Stimulated activated CD8-positive, alpha-beta memory T cell treated with anti-CD3 and anti-CD28 coated beads, Interleukin-12 subunit alpha, Interleukin-12 subunit beta, amount 100 ng/mL, for 24 hours (primary cell): ENCODE results near the gene RELB.

ENCODE experiments used
- DNase-seq: peaks from one replicate; pipeline ENCODE4 v3.0.0-alpha.2; 2020; ENCODE audit errors: extremely low read depth

Gene RELB

DNA sequence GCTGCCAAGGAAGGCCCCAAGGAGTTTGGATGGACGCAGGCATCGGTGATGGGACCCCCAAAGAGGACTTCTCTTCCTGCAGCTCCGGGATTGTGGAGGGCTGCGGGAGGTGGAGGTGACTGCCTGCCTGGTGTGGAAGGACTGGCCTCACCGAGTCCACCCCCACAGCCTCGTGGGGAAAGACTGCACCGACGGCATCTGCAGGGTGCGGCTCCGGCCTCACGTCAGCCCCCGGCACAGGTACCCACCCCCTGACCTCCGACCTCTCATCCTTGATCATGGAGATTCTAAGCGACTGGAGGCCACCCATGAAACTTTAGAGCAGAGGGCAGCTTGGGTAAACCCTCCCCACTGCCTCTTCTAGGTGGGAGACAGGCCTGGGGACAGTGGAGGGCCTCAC is 20.7 kb downstream of the RELB start:
- no peak for DNase-seq

DNA sequence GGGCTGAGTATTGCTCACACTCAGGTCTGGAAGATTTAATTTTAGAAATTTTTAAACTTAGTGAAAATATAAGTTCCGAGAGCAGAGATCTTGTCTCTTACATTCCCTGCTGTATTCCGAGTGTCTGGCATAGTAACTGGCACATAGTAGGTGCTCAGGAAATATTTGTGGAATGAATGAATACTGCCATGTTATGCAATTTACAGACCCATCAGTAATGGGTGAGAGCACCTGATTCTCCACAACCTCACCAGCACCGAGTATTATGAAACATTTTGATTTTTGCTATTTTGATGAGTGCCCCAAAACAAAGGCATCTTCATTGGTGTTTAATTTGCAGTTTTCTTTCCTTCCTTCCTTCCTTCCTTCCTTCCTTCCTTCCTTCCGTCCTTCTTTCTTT is 21.8 kb downstream of the RELB start:
- no peak for DNase-seq

DNA sequence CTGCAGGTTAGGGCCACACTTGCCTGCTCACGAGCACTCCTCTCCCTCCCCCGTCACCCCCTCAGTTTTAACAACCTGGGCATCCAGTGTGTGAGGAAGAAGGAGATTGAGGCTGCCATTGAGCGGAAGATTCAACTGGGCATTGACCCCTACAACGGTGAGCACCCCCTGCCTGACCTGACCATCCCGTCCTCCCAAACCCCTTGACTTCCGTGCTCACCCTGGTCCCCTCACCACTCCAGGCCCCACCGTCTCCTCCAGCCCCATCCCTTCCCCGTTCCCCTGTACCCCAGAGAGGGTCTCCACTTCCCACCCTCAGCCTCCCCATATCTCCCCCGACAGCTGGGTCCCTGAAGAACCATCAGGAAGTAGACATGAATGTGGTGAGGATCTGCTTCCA is 24.0 kb downstream of the RELB start:
- no peak for DNase-seq

DNA sequence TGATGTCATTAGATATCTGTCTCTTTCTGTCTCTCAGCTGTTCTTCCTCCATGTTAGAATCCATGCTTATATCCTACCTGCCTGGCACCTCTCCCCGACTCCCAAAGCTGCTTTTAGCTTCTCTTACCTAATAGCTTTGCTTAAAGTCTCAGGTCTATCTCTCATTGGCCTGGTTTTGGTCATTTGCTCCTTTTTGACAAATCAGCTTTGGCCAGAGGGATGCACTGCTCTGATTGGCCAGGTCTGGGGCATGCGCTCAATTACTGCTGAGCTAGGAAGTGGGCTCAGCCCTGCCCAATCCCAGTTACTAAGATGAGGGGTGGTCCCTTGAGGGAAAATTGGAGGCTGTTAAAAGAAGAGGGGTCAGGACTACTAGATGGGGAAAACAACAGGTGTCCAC is 26.1 kb downstream of the RELB start:
- DNase-seq: no peak

DNA sequence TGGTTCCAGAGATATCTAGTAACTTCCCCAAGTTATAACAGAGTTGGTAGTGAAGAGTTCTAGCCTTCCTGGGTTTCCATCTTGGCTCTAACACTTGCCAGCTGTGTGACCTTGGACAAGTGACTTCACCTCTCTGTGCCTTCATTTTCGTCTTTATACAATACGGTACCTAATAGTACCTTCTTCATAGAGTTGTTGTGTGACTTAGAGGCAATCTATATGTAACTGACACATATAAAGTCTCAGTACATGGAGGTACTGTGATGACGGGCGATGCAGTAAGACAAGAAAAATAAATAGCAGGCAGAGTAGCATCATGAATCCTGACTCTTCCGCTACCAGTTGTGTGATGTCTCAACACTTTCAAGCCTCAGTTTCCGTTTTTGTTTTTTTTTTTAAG is 29.6 kb downstream of the RELB start:
- no peak for DNase-seq

DNA sequence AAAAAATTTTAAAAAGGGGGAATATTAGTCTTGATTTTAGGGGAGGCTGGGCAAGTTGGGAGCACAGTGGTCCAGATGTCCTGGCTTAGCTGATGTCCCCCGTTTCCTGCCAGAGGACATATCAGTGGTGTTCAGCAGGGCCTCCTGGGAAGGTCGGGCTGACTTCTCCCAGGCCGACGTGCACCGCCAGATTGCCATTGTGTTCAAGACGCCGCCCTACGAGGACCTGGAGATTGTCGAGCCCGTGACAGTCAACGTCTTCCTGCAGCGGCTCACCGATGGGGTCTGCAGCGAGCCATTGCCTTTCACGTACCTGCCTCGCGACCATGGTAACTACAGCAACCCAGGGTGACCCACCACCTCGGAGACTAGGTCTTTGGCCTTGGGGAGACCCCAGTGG is 31.2 kb downstream of the RELB start:
- no peak for DNase-seq

DNA sequence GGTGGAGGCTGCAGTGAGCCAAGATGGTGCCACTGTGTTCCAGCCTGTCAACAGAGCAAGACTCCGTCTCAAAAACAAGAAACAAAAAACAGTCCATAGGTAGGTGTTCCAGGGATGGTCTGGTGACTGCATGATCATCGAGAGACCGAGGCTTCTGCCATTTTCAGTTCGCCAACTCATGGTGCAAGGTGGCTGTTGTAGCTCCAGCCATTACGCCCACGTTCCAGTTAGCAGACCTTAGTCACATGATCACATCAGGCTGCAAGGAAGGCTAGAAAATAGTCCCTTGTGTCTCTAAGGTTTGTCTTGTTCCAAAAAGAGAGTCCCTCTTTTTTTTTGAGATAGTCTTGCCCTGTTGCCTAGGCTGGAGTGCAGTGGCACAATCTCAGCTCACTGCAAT is 34.5 kb downstream of the RELB start:
- DNase-seq: no peak

DNA sequence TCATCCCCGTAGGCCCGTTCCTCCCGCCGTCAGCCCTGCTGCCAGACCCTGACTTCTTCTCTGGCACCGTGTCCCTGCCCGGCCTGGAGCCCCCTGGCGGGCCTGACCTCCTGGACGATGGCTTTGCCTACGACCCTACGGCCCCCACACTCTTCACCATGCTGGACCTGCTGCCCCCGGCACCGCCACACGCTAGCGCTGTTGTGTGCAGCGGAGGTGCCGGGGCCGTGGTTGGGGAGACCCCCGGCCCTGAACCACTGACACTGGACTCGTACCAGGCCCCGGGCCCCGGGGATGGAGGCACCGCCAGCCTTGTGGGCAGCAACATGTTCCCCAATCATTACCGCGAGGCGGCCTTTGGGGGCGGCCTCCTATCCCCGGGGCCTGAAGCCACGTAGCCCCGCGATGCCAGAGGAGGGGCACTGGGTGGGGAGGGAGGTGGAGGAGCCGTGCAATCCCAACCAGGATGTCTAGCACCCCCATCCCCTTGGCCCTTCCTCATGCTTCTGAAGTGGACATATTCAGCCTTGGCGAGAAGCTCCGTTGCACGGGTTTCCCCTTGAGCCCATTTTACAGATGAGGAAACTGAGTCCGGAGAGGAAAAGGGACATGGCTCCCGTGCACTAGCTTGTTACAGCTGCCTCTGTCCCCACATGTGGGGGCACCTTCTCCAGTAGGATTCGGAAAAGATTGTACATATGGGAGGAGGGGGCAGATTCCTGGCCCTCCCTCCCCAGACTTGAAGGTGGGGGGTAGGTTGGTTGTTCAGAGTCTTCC is 36.3 kb downstream of the RELB start:
- DNase-seq: no peak

DNA sequence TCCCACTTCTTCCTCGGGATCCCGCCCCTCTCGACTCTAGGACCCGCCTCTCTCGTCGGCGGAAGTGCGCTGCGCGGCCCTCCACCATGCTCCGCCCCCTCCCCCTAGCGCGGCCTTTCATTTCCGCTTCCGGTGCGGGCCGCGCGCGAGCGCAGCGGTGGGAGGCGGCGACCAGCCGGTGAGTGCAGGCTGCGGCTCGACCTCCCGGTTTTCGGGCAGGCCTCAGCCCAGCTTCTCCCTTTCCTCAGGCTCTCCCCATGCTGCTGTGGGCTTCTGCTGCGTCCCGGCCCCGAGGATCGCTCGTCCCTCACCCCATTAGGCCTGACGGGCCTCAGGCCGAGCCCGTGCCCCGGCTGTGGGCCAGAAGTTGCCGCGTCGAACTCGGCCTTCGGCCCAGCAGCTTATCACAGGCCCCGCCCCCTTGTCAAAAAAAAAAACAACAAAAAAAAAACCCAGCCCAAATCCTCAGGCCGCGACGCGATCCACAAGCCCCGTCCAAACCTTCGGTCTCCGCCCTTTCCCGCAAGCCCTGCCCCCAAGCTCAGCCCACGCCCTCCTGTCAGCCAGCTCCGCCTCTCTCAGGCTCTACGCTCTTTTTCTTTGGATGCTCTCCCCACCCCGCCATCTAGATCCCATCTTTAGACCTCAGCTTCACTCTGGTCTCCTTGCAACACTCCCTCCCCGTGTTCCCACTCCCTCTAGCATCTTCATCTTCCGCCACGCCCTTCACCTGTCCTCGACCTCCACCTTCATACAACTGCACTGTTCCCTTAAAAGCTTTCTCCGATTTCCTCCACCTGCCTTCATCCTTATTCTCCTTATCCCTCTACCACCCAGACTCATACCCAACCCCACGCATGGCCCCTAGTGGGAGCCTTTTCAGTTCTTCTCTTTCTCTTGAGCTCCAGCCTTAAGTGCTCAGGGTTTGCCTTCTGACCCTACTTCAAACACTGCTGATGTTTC is 37.9 kb downstream of the RELB start, which contains the start of gene CLASRP:
TSS of gene CLASRP (plus strand) at position 115 of the 963 bp plus-strand sequence. CDS start 1,168 bp downstream, outside the sequence.
- peak; percentile 79 for DNase-seq

DNA sequence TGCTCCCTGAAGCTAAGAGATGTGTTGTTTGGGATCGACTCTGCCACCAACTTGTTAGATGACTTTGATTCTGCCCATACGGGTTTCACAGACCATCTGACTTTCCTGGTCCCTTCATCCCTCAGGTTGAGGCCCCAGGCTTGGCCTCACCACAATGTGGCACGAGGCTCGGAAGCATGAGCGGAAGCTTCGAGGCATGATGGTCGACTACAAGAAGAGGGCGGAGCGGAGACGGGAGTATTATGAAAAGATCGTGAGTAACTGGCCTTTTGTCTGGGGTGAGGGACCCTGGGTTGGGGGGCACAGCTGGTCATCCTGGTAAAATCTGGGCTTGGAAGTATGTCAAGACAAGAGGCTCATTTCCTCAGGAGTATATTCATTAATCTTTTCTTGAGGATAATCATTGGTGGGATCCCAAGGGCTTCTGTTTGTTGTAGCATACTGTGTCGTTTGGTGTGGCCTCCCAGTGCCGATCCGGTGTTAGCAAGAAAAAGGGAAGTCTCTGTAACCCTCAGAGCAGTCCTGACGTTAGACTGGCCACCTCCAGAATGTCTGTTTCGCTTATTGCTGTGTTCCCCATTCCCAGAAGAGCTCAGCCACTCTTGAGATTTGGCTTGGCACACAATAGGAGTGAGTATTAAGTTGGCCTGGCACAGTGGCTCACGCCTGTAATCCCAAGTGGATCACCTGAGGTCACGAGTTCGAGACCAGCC is 39.0 kb downstream of the RELB start:
- DNase-seq: no peak

DNA sequence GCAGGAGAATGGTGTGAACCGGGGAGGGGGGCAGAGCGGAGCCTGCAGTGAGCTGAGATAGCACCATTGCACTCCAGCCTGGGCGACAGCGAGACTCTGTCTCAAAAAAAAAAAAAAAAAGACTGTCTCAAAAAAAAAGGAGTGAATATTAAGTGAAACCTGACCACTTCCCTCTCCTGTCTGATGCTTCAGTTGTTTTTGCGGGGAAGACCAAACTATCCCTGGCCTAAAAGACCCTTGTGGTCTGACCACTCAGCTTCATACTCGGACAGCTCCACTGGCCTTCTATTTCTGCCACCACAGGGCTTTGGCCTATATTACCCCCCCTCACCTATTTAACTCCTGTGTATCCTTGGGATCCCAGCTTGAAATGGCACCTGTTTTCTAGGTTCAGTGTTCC is 39.9 kb downstream of the RELB start:
- DNase-seq: no peak

- no peak for DNase-seq
Observed at GRCh38 chr19:45045671-45046353, 44.5 kb downstream of the RELB start.

GRCh38 chr19:45046355-45046754 is 45.1 kb downstream of the RELB start:
- DNase-seq: no peak

- DNase-seq: no peak
Observed at GRCh38 chr19:45047188-45047797, 46.0 kb downstream of the RELB start.

DNA sequence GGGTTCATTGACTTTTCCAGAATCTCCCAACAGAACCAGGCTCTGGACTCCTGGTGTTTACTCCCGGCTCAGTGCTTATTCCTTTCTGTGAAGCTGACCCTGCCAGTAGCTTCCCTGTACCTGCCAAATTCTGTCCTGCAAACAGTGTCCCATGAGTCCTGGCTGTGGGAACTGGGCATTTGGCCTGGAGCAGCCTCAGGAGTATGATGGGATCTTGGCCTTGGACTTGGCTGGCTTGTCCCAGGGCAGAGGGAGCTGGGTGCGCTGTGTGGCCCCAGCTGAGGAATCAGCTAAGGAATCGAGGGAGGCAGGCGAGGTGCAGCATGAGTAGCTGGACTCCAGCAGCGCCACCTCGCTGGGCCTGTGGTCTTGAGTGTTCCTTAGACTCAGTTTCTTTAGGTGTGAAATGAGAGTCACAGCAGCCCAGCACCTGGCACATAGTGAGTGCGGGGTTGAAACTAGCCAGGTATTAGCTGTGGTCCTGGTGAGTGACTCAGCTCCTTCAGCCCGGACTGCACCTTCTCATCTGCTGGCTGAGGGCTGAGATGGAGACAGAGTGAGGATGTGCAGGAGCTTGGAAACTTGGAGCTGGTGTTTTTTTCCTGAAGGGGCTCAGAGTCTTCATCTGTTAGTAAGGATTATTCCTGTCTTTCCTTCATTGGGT is 47.9 kb downstream of the RELB start:
- no peak for DNase-seq

- DNase-seq: no peak
Observed at GRCh38 chr19:45050036-45050435, 48.8 kb downstream of the RELB start.

DNA sequence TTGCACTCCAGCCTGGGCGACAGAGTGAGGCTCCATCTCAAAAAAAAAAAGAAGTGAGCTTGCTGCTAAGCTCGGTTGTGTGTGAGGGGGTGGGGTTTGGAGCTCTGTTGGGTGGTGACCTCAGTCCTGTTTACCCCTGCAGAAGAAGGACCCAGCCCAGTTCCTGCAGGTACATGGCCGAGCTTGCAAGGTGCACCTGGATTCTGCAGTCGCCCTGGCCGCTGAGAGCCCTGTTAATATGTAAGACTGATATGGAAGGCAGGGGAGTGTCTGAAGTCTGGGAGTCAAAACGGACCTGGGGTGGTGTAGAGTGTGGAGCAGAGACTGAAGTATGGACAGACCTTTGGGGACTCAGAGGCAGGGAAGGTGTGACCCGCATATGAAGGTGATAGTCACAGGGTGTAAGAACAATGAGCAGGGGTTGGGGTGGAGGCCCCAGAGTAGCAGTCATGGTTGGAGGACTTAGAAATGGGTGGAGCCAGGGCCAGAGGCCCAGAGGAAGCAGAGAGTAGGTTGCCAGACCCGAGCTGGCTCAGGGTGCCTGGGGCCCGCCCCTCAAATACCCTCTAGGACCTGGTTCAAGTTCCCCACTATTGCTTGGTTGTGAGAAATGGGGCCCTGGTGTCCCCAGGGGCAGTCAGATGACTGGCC is 50.8 kb downstream of the RELB start:
- no peak for DNase-seq

- no peak for DNase-seq
Observed at GRCh38 chr19:45056831-45057230, 55.6 kb downstream of the RELB start.

- no peak for DNase-seq
Observed at GRCh38 chr19:45057444-45057843, 56.2 kb downstream of the RELB start.

GRCh38 chr19:45058622-45059159 is 57.4 kb downstream of the RELB start:
- no peak for DNase-seq
